Sigmoid colon (tissue), 4 donors: ENCODE results near the gene WBP2NL.

Experiments
- EP300 ChIP-seq, 4 donors: sonication (generic); formaldehyde crosslinking; IDR thresholded peaks; one replicate each; pipeline ENCODE4 v1.6.1; 2017; ENCODE audit warnings: antibody characterized with exemption in 4 of 4
- POLR2AphosphoS5 ChIP-seq, 4 donors: sonication (generic); formaldehyde crosslinking; IDR thresholded peaks; one replicate each; pipeline ENCODE4 v1.6.1; 2017; ENCODE audit warnings: antibody characterized with exemption in 4 of 4
- TF ChIP-seq, protein P1 (sequence below), 4 experiments: fragments of 450-650 bp in 3 of 4; fragments of 200-600 bp in 1 of 4; IDR thresholded peaks; one replicate each; pipeline ENCODE4 v1.5.1; 2016 to 2019; ENCODE audit warnings: antibody characterized with exemption in 4 of 4, mild to moderate bottlenecking in 3 of 4, moderate library complexity in 2 of 4

DNA sequence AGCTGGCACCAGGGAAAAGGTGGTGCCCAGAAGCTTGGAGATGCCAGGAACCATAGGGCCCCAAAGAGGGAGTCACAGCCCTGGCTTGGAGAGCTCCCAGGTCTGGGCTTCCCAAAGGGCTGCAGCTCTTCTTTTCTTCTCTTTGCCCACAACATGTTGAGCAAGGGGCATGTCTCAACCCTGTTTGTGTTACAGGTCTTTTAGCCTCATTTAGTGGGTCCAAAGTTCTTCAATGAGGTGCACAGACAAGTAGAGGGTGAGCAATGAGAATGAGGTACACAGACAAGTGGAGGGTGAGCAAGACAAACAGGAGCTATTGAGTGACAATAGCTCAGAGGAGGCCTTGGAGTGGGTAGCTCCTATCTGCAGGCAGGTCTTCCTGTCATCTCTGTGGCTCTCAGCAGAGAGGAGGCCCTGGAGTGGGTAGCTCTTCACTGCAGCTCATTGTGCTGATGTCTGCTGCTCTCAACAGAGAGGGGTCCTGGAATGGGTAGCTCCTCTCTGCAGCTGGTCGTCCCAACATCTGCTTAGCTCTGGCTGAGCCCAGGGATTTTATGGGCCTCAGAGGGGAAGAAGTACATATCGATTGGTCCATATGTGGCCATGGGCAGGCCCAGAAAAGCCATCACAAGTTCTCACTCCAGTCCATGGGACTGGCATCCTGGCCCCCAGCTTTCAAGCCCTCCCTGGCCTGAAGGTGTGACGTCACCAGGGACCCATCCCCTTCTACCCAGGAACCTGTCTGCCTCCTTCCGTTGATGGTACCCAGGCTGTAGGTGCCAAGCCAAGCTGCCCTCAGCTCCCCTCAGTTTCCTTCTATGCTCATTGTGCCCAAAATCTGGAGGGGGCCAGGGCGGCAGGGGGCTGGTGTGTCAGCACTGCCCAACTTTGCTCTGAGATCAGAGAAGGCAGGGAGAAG is 34.9 kb downstream of the WBP2NL start:
- TF ChIP-seq POLR2AphosphoS5 (IDR thresholded peaks at IDR 0.05) (no peak), EP300 (IDR thresholded peaks at IDR 0.05) (no peak)
- TF ChIP-seq, protein P1, sequence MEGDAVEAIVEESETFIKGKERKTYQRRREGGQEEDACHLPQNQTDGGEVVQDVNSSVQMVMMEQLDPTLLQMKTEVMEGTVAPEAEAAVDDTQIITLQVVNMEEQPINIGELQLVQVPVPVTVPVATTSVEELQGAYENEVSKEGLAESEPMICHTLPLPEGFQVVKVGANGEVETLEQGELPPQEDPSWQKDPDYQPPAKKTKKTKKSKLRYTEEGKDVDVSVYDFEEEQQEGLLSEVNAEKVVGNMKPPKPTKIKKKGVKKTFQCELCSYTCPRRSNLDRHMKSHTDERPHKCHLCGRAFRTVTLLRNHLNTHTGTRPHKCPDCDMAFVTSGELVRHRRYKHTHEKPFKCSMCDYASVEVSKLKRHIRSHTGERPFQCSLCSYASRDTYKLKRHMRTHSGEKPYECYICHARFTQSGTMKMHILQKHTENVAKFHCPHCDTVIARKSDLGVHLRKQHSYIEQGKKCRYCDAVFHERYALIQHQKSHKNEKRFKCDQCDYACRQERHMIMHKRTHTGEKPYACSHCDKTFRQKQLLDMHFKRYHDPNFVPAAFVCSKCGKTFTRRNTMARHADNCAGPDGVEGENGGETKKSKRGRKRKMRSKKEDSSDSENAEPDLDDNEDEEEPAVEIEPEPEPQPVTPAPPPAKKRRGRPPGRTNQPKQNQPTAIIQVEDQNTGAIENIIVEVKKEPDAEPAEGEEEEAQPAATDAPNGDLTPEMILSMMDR (IDR thresholded peaks at IDR 0.05), result no peak
